22Rv1 (cell line): ENCODE data around the gene RNF44.

Experiments
- H3K27ac ChIP-seq: fragments of 450-650 bp; 2 replicates; pipeline ENCODE4 v1.5.1; 2017
- CTCF ChIP-seq: fragments of 450-650 bp; IDR thresholded peaks from 2 replicates; pipeline ENCODE4 v1.5.1; 2017; ENCODE audit warnings: mild to moderate bottlenecking
- ZFX ChIP-seq: fragments of 450-650 bp; IDR thresholded peaks from 2 replicates; pipeline ENCODE4 v1.6.1; 2017; ENCODE audit warnings: antibody characterized with exemption, borderline replicate concordance

The RNF44 gene

GRCh38 chr5:176527246-176528222 is 9.7 kb downstream of the RNF44 start:
- TF ChIP-seq CTCF, result no peak
- TF ChIP-seq ZFX, result no peak
- H3K27ac ChIP-seq, result no peak overlapping the region

- no peak overlapping the region for H3K27ac ChIP-seq
- no peak for TF ChIP-seq CTCF
- TF ChIP-seq ZFX, result no peak
Observed at GRCh38 chr5:176526462-176526861, 10.7 kb downstream of the RNF44 start.

GRCh38 chr5:176525677-176526076 is 11.5 kb downstream of the RNF44 start:
- TF ChIP-seq ZFX, result no peak
- no peak for TF ChIP-seq CTCF
- H3K27ac ChIP-seq, result no peak overlapping the region

GRCh38 chr5:176524987-176525386 is 12.2 kb downstream of the RNF44 start:
- no peak for TF ChIP-seq ZFX
- TF ChIP-seq CTCF, result no peak
- no peak overlapping the region for H3K27ac ChIP-seq

GRCh38 chr5:176524138-176524537 is 13.1 kb downstream of the RNF44 start:
- TF ChIP-seq CTCF, result no peak
- TF ChIP-seq ZFX, result no peak
- no peak overlapping the region for H3K27ac ChIP-seq

- no peak overlapping the region for H3K27ac ChIP-seq
- TF ChIP-seq ZFX, result no peak
- TF ChIP-seq CTCF, result no peak
Observed at GRCh38 chr5:176521699-176522263, 15.4 kb downstream of the RNF44 start.

- H3K27ac ChIP-seq, result no peak overlapping the region
- TF ChIP-seq CTCF (no peak), ZFX (no peak)
Observed at GRCh38 chr5:176521286-176521685, 15.9 kb downstream of the RNF44 start.
